Gastrocnemius medialis (tissue), 4 donors: ENCODE measurements around the gene PROZ.

ENCODE experiments used
- CTCF ChIP-seq, 5 experiments: fragments of 450-650 bp in 3 of 5; fragments of 200-600 bp in 2 of 5; sonication (generic) in 2 of 5; IDR thresholded peaks in 4 of 5; conservative IDR thresholded peaks in 1 of 5; 1 replicate in 4 of 5; 2 replicates in 1 of 5; pipeline ENCODE4 v1.5.1; 2016 to 2019; ENCODE audit warnings: antibody characterized with exemption in 5 of 5, mild to moderate bottlenecking in 3 of 5, moderate library complexity in 3 of 5
- POLR2A ChIP-seq, 2 donors: fragments of 450-650 bp; IDR thresholded peaks; one replicate each; pipeline ENCODE4 v1.6.1; 2017; ENCODE audit warnings: antibody characterized with exemption in 2 of 2, mild to moderate bottlenecking in 2 of 2, moderate library complexity in 2 of 2

DNA sequence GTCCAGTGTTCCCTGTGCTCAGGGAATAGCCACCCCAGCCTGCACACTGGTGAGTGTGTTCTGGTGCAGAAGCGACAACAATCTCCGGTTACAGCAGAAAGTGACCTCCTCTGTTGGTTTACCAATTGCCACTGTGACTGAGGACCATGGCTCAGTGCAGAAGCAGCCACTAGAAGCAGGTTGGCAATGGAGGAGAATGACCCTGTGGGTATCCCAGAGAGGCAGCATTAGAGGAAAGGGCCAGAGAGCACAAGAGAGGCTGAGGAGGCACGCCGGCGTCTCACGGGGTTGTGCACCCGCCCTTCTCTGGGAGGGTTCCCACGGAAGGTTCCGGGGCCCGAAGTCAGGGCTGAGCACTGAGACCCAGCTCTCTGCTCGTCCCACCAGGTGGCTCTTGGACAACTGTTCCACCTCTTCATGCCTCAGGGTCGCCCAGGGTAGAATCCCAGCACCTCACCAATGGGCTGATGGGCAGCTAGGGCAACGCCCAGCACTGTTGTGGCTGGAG is 14.0 kb downstream of the PROZ start:
- TF ChIP-seq CTCF (IDR thresholded peaks at IDR 0.05 in 4 of 5, conservative IDR thresholded peaks at IDR 0.05 in 1 of 5): no peak
- TF ChIP-seq POLR2A (IDR thresholded peaks at IDR 0.05): no peak
